ENCODE data around the gene RIC8B. TPM values are rescaled to one million over a fixed set of nuclear protein-coding genes. Genes with fewer than 3 reads are reported as not detected.

Gene RIC8B
- total RNA-seq, 1 experiment from 2014 or later = 29.0 TPM

- no peak overlapping the region for H2AFZ ChIP-seq (ENCODE audit: low read length)
- no peak overlapping the region for H2BK15ac ChIP-seq (ENCODE audit: low read depth, low read length)
- H3T11ph ChIP-seq (ENCODE audit: low read length) = no peak overlapping the region
- H4K20me1 ChIP-seq (ENCODE audit: control insufficient read depth, insufficient read depth, insufficient read length) = no peaks in the 10 kb centered on the region
- no peak overlapping the region for H2BK12ac ChIP-seq (ENCODE audit: insufficient read length, low read depth, low read length)
- DNase-seq = no peak
- WGBS (ENCODE audit: extremely low coverage, insufficient read length, low lambda C conversion rate) = no CpG with 5 or more reads among the region's 10 CpGs
- Mint-ChIP-seq H3K9me3 (no peaks in the 10 kb centered on the region), H3K27ac (no peak overlapping the region; a peak in 1 of 7 replicates), H3K4me1 (peaks cover 19 to 20% of the 10 kb centered on the region in 2 experiments), H3K36me3 (ENCODE audit: insufficient read depth in 1 of 3, low read depth in 3 of 3) (peaks cover 0 to 13% (median 0%) of the 10 kb centered on the region in 3 experiments; a peak in 3 of 7 replicates), H3K4me3 (no peak overlapping the region), H3K27me3 (ENCODE audit: low read depth) (no peaks in the 10 kb centered on the region)
- H3K4ac ChIP-seq (ENCODE audit: low read depth, low read length) = no peak overlapping the region
- no peak overlapping the region for H3K23ac ChIP-seq (ENCODE audit: insufficient read length, low read depth, low read length)
- H2BK20ac ChIP-seq (ENCODE audit: low read depth, low read length, poor library complexity, severe bottlenecking) = no peak overlapping the region
- H4K91ac ChIP-seq (ENCODE audit: insufficient read length, low read depth, low read length) = no peak overlapping the region
- no peak overlapping the region for H2BK5ac ChIP-seq (ENCODE audit: insufficient read length, low read length)
- no peak overlapping the region for H2BK120ac ChIP-seq (ENCODE audit: low read depth, low read length, poor library complexity, severe bottlenecking)
- no peak overlapping the region for H3K9ac ChIP-seq (ENCODE audit: extremely low read depth, insufficient read length, low read length)
- no peak overlapping the region for H2AK5ac ChIP-seq (ENCODE audit: insufficient read length, low read length)
- H3K79me2 ChIP-seq (ENCODE audit: insufficient read depth, low read length) = no peaks in the 10 kb centered on the region
- H3K79me1 ChIP-seq (ENCODE audit: insufficient read depth, low read depth, low read length, poor library complexity, severe bottlenecking) = no peaks in the 10 kb centered on the region
- 0 out of 2 replicates have a peak, but pooled peaks cover 3% of the 10 kb centered on the region for H3K4me1 ChIP-seq (ENCODE audit: insufficient read depth, low read length)
- no peak for TF ChIP-seq CTCF (conservative IDR thresholded peaks at IDR 0.05)
- H4K8ac ChIP-seq (replicated peaks; ENCODE audit: insufficient read length, low read depth, low read length) = no peak overlapping the region
- no peaks in the 10 kb centered on the region for H3K9me3 ChIP-seq (ENCODE audit: control insufficient read depth, low read depth, low read length)
- H3K14ac ChIP-seq (ENCODE audit: insufficient read depth, low read length) = no peak overlapping the region
- no peaks in the 10 kb centered on the region for H3K23me2 ChIP-seq (ENCODE audit: insufficient read length, low read depth, low read length, poor library complexity, severe bottlenecking)
- no peak overlapping the region for H3K56ac ChIP-seq (ENCODE audit: insufficient read length, low read depth, low read length)
- H3K27me3 ChIP-seq (ENCODE audit: insufficient read depth, low read length) = no peaks in the 10 kb centered on the region
- H3K4me2 ChIP-seq (ENCODE audit: insufficient read depth, insufficient read length, low read length) = no peak overlapping the region
- H3K18ac ChIP-seq (ENCODE audit: insufficient read length, low read depth, low read length) = no peak overlapping the region
- no peak overlapping the region for H4K5ac ChIP-seq (ENCODE audit: insufficient read length, low read depth, low read length)
- H3K27ac ChIP-seq (ENCODE audit: insufficient read length, low read depth, low read length) = no peak overlapping the region
Measured at GRCh38 chr12:106868982-106869700, 94.7 kb downstream of the RIC8B start.

Data from H9 (cell line).